22Rv1 (cell line): ENCODE results near the gene TSGA10.

Experiments
- H3K27ac ChIP-seq: fragments of 450-650 bp; 2 replicates; pipeline ENCODE4 v1.5.1; 2017
- ZFX ChIP-seq: fragments of 450-650 bp; IDR thresholded peaks from 2 replicates; pipeline ENCODE4 v1.6.1; 2017; ENCODE audit warnings: antibody characterized with exemption, borderline replicate concordance
- TF ChIP-seq, protein P1 (sequence below): fragments of 450-650 bp; IDR thresholded peaks from 2 replicates; pipeline ENCODE4 v1.5.1; 2017; ENCODE audit warnings: mild to moderate bottlenecking

The TSGA10 gene

DNA sequence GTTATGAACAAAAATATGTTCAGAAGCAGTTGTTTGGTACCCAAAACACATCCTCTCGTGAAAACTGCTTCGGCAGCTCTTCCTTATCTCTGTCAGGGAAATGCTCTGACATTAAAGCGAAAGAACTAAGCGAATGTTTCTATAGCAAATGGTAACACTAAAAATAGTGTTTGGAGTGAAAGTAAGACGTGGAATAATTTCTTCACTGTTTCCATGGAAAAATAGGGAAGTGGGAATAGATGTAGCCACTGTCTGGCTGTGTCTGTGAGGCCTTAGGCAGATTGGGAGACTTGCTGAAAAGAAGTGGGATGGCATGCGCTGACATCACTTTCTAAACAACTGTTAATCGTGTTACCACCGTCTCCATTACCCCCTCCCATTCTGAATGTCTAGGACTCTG, 207.2 kb downstream of the TSGA10 start:
- TF ChIP-seq ZFX: no peak
- TF ChIP-seq, protein P1, sequence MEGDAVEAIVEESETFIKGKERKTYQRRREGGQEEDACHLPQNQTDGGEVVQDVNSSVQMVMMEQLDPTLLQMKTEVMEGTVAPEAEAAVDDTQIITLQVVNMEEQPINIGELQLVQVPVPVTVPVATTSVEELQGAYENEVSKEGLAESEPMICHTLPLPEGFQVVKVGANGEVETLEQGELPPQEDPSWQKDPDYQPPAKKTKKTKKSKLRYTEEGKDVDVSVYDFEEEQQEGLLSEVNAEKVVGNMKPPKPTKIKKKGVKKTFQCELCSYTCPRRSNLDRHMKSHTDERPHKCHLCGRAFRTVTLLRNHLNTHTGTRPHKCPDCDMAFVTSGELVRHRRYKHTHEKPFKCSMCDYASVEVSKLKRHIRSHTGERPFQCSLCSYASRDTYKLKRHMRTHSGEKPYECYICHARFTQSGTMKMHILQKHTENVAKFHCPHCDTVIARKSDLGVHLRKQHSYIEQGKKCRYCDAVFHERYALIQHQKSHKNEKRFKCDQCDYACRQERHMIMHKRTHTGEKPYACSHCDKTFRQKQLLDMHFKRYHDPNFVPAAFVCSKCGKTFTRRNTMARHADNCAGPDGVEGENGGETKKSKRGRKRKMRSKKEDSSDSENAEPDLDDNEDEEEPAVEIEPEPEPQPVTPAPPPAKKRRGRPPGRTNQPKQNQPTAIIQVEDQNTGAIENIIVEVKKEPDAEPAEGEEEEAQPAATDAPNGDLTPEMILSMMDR: no peak

More for the DNA sequence above, 207.2 kb downstream of the TSGA10 start:
- H3K27ac ChIP-seq: no peak overlapping the region
